Measurements from ENCODE around the gene ADCY4.
A peak's percentile ranks its signal among the peaks of the same experiment; 100 is the strongest.
"Not testable (repeated sequence)": the region's sequence is repeated elsewhere in the genome, so short reads cannot be mapped to it uniquely, and the experiment has no call there.

Gene ADCY4

DNA sequence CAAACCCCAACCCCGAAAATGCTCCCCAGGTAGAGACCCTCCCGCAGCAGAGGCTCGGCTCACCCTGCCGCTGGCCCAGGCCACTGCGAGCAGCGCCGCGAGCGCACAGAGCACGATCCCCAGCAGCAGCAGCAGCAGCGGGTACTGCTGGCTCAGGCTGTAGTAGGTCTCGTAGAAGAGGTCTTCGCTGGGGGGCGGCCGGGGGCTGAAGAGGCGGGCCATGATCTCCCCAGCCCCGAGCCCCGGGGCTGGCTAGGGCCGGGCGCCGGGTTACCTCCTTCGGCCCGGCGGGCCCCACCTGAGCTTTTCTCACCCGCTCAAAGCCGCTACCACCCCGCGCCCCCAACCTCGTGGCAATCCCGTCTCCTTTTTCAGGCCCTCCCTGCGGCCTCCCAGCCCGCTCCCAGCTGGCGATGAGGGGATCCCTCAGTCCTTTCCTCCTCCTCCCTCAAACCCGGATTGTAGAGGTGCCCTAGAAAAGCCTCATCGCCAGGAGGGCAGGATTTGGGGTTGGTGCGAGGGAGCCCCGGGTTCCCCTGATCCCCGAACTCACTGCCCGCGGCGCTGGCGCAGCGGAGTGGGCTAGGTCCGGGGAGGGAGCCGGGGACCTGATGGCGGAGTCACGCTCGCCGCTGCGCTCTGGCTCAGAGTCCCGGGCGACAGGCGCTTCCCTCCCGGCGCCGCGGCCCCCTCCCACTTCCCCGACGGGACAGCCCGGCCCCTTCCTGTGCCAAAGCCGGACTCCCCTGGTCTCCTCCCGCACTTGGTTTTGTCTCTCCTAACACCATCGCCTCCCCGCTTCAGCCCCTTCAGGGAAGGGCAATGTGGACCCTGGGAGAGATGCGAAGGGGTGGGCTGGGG lies at the start of gene ADCY4:
ADCY4 (minus strand) TSS at position 641 of the 861 bp plus-strand sequence; CDS start at position 222, 419 bp downstream.
- DNase-seq (ENCODE audit: low spot score), result no peak

DNA sequence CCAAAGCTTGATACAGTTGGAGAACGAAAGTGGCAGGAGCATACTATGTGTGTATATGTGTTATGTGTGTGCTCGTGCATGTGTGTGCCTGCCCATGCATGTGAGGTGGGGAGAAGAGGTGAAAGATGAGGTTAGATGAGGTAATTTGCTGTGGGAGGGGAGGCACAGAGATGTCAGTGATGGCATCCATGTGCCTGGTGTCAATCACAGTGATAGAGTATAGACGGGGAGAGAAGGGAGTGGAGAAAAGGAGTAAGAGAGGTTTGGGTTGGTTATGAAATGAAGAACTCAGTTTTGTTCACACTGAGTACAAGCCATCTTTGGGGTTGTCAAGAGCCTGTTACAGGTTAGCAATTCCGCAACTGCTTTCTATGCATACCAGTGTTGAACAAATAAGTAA lies 49.3 kb upstream of the ADCY4 start:
- no peak for DNase-seq (ENCODE audit: low spot score)

DNA sequence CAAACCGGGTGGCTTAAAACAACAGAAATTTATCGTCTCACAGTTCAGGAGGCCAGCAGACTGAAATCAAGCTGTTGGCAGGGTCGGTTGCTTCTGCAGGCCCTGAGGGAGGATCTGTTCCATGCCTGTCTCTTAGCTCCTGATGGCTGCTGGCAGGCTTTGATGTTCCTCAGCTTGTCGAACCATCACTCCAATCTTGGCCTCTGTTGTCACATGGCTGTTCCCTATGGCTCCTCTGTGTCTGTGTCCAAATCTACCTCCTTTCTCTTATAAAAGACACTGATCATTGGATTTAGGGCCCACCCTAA lies 47.1 kb upstream of the ADCY4 start:
- DNase-seq (ENCODE audit: low spot score), result peak; percentile 75

DNA sequence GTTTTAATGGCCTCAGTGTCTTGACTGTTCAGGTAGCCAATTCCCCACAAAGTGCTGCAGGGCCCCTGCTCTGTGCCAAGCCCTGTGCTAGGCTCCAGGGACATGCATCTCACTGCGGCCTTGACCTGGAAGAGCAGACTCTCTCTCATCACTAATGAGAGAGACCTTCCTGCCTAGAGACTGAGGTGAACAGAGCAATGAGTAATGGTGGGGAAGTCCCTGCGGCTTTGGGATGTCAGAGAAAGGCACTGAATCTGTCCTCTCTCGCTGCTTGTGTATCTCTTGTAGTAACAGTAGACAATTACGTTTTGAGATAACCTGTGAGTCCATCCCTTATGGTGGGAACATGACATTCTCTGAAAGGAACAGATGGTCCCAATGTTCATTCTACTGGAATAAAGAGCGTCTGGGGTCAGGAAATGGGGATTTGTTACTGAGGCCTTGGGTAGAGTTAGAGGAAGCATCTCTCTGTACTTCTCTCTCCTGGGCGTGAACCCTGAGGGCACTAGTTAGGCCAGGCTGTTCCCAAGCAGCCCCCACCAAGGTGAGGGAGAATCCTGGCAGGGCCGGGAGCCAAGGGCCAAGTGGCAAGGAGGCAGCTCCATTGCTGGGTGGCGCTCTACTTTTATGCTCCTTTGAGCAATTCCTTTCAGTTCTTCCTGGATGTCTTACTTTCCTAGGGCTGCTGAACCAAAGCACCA lies 46.6 kb upstream of the ADCY4 start:
- DNase-seq (ENCODE audit: low spot score), result peak; percentile 94

DNA sequence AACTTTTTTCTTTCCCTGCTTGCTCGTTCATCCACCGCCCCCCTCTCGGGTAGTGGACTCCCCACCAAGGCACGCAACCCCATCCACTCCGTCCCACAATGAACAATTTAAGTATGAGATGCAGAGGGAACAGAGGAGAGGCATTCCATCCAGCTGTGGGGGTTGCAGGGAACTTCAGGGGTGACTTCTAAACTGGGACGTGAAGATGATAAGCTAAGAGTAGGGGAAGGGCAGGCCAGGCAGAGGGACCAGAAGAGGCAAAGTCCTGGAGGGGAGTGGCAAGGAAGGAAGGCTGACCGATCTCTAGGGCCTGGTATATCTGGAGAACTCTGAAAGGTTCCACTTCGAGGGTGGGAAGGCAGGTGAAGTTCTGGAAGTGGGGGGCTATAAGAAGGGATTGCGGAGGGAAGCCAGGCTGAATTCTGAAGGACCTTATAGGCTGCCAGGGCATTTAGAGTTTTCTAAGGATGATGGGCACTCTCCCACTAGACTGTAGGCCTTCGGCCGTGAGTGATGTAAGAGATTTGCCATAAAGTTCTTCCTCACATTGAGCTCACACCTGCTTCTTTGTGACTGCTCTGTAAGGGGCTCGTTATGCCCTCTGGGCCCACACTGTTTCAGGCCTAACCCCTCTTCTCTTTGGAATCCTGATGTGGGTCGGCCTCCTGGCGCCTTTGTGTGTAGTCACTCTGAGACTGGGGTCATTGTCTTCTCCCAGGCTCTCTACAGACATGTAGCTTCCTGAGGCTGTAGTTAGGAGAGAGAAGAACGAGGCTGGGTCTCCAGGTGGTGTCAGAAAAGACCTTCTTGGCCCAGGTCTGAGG lies 45.2 kb upstream of the ADCY4 start:
- no peak for DNase-seq (ENCODE audit: low spot score)

DNA sequence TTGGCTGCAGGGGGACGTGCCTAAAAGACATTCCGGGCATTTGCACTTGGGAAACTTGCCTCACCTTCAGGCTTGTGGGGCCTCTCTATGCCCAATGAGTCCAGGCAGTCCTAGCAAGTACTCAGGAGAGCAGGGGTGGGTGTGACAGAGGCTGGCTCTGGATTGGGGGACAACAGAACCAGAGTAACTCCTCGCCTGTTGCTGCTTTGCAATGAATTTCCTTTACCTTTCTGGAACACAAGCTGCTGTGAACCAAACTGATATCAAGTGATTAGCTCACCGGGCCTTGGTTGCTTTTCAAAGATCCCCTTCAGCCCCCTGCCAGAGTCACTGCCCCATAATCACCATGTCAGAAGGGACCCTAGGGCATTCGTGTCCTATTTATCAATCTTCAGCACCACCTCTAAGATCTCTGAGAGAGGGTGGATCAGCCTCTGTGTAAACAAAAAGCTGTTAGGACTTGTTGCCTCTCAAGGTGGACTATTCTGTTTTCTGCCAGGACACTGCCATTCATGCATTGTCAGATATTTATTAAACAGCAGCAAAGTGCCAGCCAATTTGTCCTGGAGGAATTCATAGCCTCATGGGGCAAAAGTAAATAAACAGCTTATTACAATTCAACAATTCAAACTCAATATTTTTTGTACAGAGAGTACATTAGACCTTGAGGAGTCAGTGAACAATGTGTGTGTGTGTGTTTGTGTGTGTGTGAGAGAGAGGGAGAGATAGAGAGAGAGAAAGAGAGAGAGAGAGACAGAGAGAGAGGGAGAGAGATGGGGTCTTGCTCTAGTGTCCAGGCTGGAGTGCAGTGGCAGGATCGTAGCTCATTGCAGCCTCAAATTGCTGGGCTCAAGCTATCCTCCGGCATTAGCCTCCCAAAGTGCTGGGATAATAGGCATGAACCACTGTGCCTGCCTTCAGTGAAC lies 44.4 kb upstream of the ADCY4 start:
- DNase-seq (ENCODE audit: low spot score), result no peak

DNA sequence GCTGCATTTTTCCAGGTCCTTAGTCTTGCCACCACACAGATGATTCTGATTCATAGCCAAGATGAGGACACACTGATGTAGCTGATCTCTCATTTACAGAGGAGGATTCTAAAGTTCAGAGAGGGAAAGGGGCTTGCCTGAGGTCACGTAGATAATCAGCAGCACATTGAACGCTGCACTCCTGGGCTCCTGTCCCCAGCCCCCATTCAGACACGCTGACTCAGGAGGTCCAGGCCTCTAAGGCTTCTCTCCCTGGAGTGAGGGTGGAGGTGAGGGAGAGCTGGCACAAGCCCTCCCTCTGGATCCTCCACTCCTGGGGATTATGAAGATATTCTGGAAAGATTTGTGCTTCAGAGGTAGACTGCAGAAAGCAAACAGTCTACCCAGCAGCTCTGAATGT lies 43.5 kb upstream of the ADCY4 start:
- DNase-seq (ENCODE audit: low spot score), result no peak

DNA sequence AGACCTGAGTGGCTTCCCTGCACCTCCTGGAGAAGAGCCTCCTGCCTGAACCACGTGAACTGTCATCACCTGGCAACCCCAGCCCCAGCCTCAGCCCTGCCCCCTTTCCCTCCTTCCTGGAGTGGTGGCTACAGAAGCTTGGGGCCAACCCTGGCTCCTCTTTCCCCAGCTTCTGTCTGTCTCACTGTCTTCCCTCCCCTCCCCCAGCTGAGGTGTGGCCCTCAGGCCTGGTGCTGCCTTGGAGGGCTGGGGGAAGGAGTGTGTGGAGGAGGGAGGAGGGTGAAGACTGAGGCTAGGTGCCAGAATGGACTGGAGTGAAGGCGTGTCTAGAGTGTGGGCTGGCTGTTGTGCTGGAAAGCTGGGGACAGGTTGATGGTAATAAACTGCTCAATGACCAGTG lies 42.8 kb upstream of the ADCY4 start:
- DNase-seq (ENCODE audit: low spot score), result no peak

DNA sequence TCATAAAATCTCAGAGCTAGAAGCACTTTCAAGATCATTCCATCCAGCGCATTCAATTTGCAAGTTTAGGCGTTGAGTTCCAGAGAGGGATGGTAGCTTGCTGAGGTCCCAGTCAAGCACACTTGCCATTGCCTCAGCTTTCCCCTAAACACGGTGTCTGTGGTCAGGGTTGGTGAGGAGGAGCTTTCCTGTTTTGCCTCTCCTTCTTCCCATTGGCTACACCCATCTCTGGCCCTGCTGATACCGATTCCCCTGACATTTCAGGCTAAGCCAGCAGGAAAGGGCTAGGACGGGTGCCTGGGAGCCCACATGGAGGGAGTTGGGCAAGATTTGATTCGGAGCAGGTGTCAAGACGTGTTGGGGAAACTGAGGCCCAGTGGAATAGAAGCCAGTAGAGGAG lies 42.3 kb upstream of the ADCY4 start:
- no peak for DNase-seq (ENCODE audit: low spot score)

DNA sequence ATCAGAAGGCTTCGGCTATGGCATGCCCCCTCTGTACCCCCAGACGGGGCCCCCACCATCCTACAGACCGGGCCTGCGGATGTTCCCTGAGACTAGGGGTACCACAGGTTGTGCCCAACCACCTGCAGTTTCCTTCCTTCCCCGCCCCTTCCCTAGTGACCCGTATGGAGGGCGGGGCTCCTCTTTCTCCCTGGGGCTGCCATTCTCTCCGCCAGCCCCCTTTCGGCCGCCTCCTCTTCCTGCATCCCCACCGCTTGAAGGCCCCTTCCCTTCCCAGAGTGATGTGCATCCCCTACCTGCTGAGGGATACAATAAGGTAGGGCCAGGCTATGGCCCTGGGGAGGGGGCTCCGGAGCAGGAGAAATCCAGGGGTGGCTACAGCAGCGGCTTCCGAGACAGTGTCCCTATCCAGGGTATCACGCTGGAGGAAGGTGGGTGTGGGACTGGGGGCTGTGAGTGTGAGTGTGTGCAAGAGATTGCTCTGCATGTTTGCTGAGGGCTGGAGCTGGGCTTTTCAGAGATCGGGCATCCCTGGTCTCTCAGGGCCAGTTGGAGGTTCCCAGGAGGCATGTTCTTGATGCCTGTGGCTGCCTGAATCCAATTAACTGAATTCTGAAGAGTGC lies 41.7 kb upstream of the ADCY4 start:
- no peak for DNase-seq (ENCODE audit: low spot score)

DNA sequence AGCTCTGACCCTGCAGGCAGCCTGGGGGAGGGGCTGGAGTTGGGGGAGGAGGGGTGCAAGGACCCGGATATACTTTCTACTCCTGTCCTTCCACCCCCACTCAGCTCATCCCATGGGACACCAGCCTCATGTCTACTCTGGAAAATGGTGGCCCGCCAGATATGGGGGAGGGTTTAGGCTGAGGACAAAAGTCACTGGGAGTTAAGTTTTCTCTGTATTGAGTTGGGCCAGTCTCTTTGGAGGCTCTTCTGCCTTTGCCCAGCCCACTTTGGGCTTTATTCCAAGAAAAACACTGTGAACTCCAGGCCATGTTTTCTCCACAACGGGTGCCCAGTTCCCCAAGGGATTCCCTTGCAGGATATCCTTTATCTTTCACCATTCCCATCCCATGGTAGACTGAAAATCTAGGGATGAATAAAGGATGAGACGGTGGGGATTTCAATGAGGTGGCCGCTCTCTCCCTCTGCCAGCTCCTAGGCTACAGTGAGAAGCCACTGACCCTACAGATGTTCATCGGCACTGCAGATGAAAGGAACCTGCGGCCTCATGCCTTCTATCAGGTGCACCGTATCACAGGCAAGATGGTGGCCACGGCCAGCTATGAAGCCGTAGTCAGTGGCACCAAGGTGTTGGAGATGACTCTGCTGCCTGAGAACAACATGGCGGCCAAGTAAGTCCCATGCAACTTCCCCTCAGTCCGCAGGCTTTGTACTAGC lies 38.0 kb upstream of the ADCY4 start:
- DNase-seq (ENCODE audit: low spot score), result no peak

DNA sequence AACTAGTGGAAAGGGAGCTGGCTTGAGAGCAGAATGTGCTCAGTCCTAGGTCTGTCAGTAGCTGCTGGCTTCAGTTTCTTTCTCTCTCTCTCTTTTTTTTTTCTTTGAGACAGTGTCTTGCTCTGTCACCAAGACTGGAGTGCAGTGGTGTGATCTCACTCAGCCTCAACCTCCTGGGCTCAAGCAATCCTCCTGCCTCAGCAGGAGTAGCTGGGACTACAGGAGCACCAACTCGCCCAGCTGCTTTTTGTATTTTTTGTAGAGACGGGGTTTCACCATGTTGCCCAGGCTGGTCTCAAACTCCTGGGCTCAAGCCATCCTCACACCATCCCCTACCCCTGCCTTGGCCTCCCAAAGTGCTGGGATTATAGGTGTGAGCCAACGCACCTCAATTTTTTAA lies 36.7 kb upstream of the ADCY4 start:
- not testable (repeated sequence) for DNase-seq (ENCODE audit: low spot score)

DNA sequence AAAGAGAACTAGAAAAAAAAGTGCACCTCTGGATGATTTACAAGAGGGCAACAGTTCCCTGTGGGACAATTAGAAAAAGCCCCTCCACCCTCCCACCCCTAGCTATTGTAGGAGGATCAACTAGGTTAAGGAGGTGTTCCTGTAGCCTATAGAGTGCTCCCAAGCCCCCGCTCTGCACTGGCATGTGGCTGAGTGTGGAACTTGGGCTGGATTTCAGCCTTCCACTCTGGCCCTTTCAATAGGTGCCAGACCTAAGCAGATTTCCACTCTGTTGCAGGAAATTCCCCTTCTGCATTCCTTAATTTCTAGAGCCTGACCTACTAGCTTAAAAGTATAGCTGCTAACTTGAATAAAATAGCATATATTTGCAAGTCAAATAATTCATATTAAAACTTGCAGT lies 35.9 kb upstream of the ADCY4 start:
- DNase-seq (ENCODE audit: low spot score), result peak; percentile 46

DNA sequence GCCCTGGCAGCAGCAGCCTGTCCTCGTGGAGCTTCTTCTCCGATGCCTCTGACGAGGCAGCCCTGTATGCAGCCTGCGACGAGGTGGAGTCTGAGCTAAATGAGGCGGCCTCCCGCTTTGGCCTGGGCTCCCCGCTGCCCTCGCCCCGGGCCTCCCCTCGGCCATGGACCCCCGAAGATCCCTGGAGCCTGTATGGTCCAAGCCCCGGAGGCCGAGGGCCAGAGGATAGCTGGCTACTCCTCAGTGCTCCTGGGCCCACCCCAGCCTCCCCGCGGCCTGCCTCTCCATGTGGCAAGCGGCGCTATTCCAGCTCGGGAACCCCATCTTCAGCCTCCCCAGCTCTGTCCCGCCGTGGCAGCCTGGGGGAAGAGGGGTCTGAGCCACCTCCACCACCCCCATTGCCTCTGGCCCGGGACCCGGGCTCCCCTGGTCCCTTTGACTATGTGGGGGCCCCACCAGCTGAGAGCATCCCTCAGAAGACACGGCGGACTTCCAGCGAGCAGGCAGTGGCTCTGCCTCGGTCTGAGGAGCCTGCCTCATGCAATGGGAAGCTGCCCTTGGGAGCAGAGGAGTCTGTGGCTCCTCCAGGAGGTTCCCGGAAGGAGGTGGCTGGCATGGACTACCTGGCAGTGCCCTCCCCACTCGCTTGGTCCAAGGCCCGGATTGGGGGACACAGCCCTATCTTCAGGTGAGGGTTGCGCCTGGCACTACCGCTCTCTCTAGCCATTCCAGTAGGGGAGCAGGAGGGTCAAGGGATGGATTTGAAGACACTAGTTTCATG lies 35.2 kb upstream of the ADCY4 start:
- DNase-seq (ENCODE audit: low spot score), result peak; percentile 28

DNA sequence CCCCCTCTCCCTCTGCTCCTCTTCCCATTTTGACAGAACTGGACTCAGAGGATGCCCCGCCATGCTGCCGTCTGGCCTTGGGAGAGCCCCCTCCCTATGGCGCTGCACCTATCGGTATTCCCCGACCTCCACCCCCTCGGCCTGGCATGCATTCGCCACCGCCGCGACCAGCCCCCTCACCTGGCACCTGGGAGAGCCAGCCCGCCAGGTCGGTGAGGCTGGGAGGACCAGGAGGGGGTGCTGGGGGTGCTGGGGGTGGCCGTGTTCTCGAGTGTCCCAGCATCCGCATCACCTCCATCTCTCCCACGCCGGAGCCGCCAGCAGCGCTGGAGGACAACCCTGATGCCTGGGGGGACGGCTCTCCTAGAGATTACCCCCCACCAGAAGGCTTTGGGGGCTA lies 34.6 kb upstream of the ADCY4 start:
- no peak for DNase-seq (ENCODE audit: low spot score)

DNA sequence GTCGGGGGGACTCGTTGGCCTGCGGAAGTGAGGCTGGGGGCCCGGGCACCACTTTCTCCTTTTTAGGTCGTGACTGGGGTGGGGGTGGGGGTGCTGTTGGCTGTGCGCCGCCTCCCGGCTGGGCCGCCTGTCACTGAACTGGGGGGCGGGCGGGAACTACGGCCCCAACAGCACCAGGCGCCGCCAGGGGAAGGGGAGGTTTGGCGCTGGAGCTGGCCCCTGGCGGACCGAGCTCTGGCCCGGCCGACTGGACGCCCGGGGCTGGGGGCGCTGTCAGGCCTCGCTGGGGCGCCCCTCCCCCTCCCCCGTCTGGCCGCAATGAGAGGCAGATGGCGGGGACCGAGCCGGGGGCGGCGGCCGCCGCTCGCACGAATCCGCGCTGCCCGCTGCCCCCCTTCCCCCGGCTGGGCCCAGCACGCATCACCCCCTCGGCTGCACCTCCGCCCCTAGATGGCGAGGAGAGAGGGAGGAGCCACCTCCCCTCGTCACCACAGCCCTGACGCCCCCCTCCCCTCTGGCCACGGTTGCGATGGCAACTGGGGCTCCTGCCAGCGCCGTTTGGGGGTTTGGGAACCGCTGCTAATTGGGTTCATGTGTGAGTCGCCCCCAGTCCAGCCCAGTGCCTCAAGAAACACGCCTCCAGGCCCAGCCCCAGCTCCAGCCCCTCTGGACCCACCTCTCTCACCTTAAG lies 33.8 kb upstream of the ADCY4 start:
- peak; percentile 40 for DNase-seq (ENCODE audit: low spot score)

DNA sequence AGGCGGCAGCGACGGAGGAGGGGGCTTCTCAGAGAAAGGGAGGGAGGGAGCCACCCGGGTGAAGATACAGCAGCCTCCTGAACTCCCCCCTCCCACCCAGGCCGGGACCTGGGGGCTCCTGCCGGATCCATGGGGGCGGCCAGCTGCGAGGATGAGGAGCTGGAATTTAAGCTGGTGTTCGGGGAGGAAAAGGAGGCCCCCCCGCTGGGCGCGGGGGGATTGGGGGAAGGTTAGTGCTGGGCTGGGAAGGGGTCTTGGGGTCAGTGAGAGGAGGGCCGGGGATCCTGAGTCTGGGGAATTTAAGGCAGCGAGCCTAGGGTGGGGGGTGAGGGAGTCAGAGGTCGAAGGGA lies 33.3 kb upstream of the ADCY4 start:
- no peak for DNase-seq (ENCODE audit: low spot score)

DNA sequence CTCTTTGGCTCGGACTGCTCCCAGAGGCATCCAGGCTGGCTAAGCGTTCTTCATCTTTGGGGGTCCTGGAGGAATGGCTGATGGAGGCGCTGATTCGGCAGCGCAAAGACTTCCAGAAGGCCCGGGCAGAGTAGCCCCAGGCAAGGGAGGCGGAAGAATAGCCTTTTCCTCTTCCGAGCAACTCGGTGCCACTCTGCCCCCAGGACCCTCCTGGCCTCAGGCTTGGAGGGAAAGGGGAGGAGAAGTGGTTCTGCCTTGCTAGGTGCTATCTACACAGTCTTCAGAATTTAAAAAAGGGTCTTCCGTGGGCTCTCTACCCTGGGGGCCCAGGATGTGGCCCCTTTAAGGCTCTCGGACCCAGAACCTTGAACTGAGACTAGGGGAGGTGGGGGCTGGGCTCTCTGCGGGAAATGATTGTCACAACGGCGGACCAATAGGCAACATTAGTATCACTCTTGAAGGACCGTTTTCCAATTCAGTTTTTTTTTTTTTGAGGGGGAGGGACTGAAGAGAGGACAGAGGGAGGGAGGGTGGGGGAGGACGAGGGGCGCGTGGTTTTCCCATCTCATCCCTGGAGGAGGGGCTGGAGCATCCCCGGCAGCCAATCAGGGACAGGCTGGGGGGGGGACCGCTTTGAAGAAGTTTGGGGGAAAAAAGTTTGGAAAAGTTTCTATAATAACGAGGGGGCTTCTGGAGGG lies 32.8 kb upstream of the ADCY4 start, which contains the start of gene NFATC4:
NFATC4 (plus strand) TSS at position 671 of the 698 bp plus-strand sequence. CDS start 157 bp downstream, outside the sequence.
- peak; percentile 90 for DNase-seq (ENCODE audit: low spot score)

Data from cerebellar cortex (tissue), 1 donor.